GM18505 (cell line): ENCODE measurements around the gene SKIL.

Experiments used
- ATAC-seq: cut with Tn5 transposase; IDR thresholded peaks from one replicate; pipeline ENCODE4 v1.9.1; 2021; ENCODE audit not compliant: unreplicated experiment
- POLR2A ChIP-seq: IDR thresholded peaks from 4 replicates; pipeline ENCODE4 v1.6.1; 2011; ENCODE audit warnings: borderline replicate concordance; ENCODE audit not compliant: insufficient read depth, insufficient read length; ENCODE audit errors: extremely low read depth

SKIL gene

GRCh38 chr3:170405101-170405500 lies 47.6 kb downstream of the SKIL start:
- TF ChIP-seq POLR2A: no peak
- no peak for ATAC-seq

- TF ChIP-seq POLR2A: no peak
- ATAC-seq: no peak
Observed at GRCh38 chr3:170410428-170411029, 53.0 kb downstream of the SKIL start.

- no peak for ATAC-seq
- no peak for TF ChIP-seq POLR2A
Observed at GRCh38 chr3:170413291-170413690, 55.8 kb downstream of the SKIL start.

- ATAC-seq: no peak
- no peak for TF ChIP-seq POLR2A
Observed at GRCh38 chr3:170414202-170414663, 56.7 kb downstream of the SKIL start.

- ATAC-seq: no peak
- no peak for TF ChIP-seq POLR2A
Observed at GRCh38 chr3:170417090-170417489, 59.6 kb downstream of the SKIL start.

- no peak for ATAC-seq
- no peak for TF ChIP-seq POLR2A
Observed at GRCh38 chr3:170418422-170419398, 61.2 kb downstream of the SKIL start, which contains the start of gene CLDN11. Gene CLDN11, plus strand, starts transcription at chr3:170418868. Its CDS starts 199 bp downstream, at chr3:170419067.

- no peak for TF ChIP-seq POLR2A
- no peak for ATAC-seq
Observed at GRCh38 chr3:170419557-170420087, 62.1 kb downstream of the SKIL start.

- no peak for TF ChIP-seq POLR2A
- ATAC-seq: no peak
Observed at GRCh38 chr3:170420307-170420821, 62.8 kb downstream of the SKIL start.

- no peak for ATAC-seq
Observed at GRCh38 chr3:170421111-170421641, 63.7 kb downstream of the SKIL start.

GRCh38 chr3:170421758-170422157 lies 64.2 kb downstream of the SKIL start:
- no peak for TF ChIP-seq POLR2A

More at GRCh38 chr3:170421111-170421641, 63.7 kb downstream of the SKIL start:
- TF ChIP-seq POLR2A: no peak

GRCh38 chr3:170423001-170423615 lies 65.6 kb downstream of the SKIL start:
- TF ChIP-seq POLR2A: no peak
- ATAC-seq: no peak

More at GRCh38 chr3:170421758-170422157, 64.2 kb downstream of the SKIL start:
- ATAC-seq: no peak

- TF ChIP-seq POLR2A: no peak
- no peak for ATAC-seq
Observed at GRCh38 chr3:170424879-170425278, 67.4 kb downstream of the SKIL start.
